Choroid plexus epithelial cell (primary cell): ENCODE measurements around the gene ZNF619.

Experiments
- DNase-seq: peaks from one replicate; pipeline ENCODE4 v3.0.0-alpha.2; 2010; ENCODE audit warnings: low read depth
- H3K4me3 ChIP-seq: 2 replicates; pipeline ENCODE4 v1.5.1; 2011; ENCODE audit warnings: low read depth, mild to moderate bottlenecking, control low read depth, low read length, moderate library complexity
- CTCF ChIP-seq: conservative IDR thresholded peaks from 2 replicates; pipeline ENCODE4 v1.5.1; 2011; ENCODE audit warnings: low read depth, mild to moderate bottlenecking, control low read depth, inconsistent platforms, low read length, moderate library complexity

The ZNF619 gene

GRCh38 chr3:40528426-40528825 lies 51.5 kb downstream of the ZNF619 start:
- TF ChIP-seq CTCF, result no peak
- no peak for DNase-seq

GRCh38 chr3:40532252-40532651 lies 55.3 kb downstream of the ZNF619 start:
- no peak for TF ChIP-seq CTCF

More at GRCh38 chr3:40528426-40528825, 51.5 kb downstream of the ZNF619 start:
- H3K4me3 ChIP-seq, result no peak overlapping the region

GRCh38 chr3:40534283-40534682 lies 57.4 kb downstream of the ZNF619 start:
- TF ChIP-seq CTCF, result no peak
- no peak for DNase-seq
- H3K4me3 ChIP-seq, result no peak overlapping the region

More at GRCh38 chr3:40532252-40532651, 55.3 kb downstream of the ZNF619 start:
- DNase-seq, result no peak
- no peak overlapping the region for H3K4me3 ChIP-seq
